ENCODE measurements around the gene KCNN2.
A peak's percentile ranks its signal among the peaks of the same experiment; 100 is the strongest.
"Not testable (repeated sequence)": the region's sequence is repeated elsewhere in the genome, so short reads cannot be mapped to it uniquely, and the experiment has no call there.

Gene KCNN2

DNA sequence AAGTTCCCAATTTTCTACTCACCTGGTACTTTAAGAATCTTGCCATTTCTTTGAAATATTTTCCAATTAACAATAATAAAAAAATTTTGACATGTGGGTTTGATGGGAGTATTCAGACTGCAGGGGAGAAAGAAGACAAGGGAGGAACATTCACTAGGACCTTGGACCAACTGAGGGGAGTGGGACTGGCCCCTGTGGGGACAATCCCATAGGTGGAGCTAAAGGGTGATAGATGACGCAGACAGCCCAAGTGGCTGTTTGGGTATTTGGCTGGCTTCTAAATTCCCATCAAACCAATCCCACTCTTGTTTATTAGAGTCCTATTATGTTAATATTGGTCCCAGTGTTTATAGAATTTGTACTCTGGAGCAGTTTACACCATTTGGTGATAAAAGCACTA is 65.3 kb downstream of the KCNN2 start:
- no peaks in the 10 kb centered on the region for H3K4me1 ChIP-seq (ENCODE audit: insufficient read depth, low read length)
- H3K9me3 ChIP-seq (ENCODE audit: insufficient read depth, low read depth, low read length), result no peaks in the 10 kb centered on the region
- no peaks in the 10 kb centered on the region for H3K36me3 ChIP-seq (ENCODE audit: insufficient read depth, low read depth, low read length)
- H3K9ac ChIP-seq (ENCODE audit: low read depth, low read length), result no peak overlapping the region
- H3K27me3 ChIP-seq (ENCODE audit: insufficient read depth, low read length), result no peaks in the 10 kb centered on the region
- H3K4me3 ChIP-seq (ENCODE audit: low read length), result no peak overlapping the region
- H3K27ac ChIP-seq (ENCODE audit: low read length), result no peak overlapping the region

DNA sequence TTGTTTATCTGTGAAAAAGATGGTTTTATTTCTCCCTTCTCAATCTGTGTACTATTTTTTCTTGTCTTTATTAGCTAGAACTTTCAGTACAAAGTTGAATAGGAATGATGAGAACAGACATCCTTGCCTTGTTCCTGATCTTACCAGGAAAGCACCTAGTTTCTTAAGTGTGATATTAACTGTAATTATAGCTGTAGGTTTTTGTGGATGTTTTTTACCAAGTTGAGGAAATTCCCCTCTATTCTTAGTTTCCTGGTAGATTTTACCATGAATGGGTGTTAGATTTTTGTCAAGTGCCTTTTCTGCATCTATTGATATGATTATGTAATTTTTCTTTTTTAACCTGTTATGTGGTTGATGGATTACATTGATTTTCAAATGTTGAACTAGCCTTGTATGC is 68.7 kb downstream of the KCNN2 start:
- Histone ChIP-seq H3K9ac (ENCODE audit: low read depth, low read length) (no peak overlapping the region), H3K9me3 (ENCODE audit: insufficient read depth, low read depth, low read length) (no peaks in the 10 kb centered on the region), H3K27me3 (ENCODE audit: insufficient read depth, low read length) (no peaks in the 10 kb centered on the region), H3K4me1 (ENCODE audit: insufficient read depth, low read length) (peaks cover 11% of the 10 kb centered on the region; the same call in 1 of the 2 replicates), H3K4me3 (ENCODE audit: low read length) (no peak overlapping the region), H3K27ac (ENCODE audit: low read length) (no peak overlapping the region), H3K36me3 (ENCODE audit: insufficient read depth, low read depth, low read length) (no peaks in the 10 kb centered on the region)

DNA sequence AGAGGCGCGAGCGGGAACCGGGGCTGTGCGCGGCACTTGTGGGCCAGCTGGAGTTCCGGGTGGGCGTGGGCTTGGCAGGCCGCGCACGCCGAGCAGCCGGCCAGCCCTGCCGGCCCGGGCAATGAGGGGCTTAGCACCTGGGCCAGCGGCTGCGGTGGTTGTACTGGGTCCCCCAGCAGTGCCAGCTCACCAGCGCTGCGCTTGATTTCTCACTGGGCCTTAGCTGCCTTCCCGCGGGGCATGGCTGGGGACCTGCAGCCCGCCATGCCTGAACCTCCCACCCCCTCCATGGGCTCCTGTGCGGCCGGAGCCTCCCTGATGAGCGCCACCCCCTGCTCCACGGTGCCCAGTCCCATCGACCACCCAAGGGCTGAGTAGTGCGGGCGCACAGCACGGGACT is 70.8 kb downstream of the KCNN2 start:
- H3K4me1 ChIP-seq (ENCODE audit: insufficient read depth, low read length), result peaks cover 27% of the 10 kb centered on the region; the same call in 1 of the 2 replicates
- H3K9me3 ChIP-seq (ENCODE audit: insufficient read depth, low read depth, low read length), result not testable (repeated sequence)

DNA sequence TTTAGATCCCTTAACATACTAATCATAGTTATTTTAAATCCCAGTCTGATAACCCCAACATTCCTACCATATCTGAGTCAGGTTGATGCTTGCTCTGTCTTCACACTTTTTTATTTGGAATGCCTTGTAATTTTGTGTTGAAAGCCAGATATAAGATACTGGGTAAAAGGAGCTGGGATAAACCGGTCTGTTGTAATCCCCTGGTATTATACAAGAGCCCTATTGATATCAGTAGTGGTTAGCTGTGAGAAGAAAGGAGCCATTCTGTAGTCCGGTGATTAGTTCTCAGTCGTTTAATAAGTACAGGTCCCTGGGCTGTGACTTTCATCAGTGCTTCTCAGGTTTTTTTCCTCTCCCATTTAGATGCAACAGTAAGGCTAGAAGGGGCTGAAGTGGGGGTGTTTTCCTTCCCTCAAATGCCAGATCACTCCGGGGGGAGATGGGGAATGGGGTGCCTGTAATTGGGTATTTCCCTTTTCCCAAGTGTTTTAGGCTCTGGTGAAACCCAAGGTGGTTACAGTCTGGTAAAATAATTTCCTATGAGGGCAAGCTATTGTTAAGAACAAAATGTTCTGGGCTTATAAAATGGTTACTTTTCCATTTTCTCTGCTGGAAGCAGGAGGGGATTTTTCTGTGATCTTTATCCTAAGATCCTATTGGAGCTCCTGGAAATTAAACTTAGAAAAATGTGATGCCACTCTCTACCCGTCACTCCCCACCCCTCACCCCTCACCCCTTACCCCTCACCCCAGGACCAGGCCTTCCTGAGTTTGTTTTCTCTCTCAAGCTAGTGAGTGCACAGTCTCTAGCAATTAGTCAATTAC is 72.7 kb downstream of the KCNN2 start:
- H3K9me3 ChIP-seq (ENCODE audit: insufficient read depth, low read depth, low read length), result no peaks in the 10 kb centered on the region
- H3K4me3 ChIP-seq (ENCODE audit: low read length), result no peak overlapping the region
- H3K9ac ChIP-seq (ENCODE audit: low read depth, low read length), result peak overlapping the region; percentile 33; the same call in 1 of the 2 replicates
- H3K27me3 ChIP-seq (ENCODE audit: insufficient read depth, low read length), result no peaks in the 10 kb centered on the region
- peak overlapping the region; percentile 2 for H3K27ac ChIP-seq (ENCODE audit: low read length)
- peaks cover 40% of the 10 kb centered on the region; the same call in 1 of the 2 replicates for H3K4me1 ChIP-seq (ENCODE audit: insufficient read depth, low read length)
- H3K36me3 ChIP-seq (ENCODE audit: insufficient read depth, low read depth, low read length), result no peaks in the 10 kb centered on the region

More for the DNA sequence above, 70.8 kb downstream of the KCNN2 start:
- not testable (repeated sequence) for H3K27ac ChIP-seq (ENCODE audit: low read length); H3K9ac ChIP-seq (ENCODE audit: low read depth, low read length); H3K36me3 ChIP-seq (ENCODE audit: insufficient read depth, low read depth, low read length); H3K27me3 ChIP-seq (ENCODE audit: insufficient read depth, low read length); H3K4me3 ChIP-seq (ENCODE audit: low read length)

DNA sequence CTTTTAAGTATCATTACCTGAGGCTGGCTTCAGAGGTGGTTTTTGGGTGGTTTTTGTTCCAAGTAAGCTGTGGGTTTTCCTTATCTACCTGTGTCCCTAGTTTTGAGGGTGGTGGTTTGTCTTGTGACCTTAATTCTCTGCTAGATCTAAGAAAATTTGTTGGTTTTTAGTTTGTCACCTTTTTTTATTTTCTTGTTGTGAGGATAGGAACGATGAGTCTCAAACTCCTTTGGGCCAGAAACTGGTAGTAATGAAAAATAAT is 73.3 kb downstream of the KCNN2 start:
- no peak overlapping the region for H3K4me3 ChIP-seq (ENCODE audit: low read length)
- H3K4me1 ChIP-seq (ENCODE audit: insufficient read depth, low read length), result peaks cover 42% of the 10 kb centered on the region; the same call in 1 of the 2 replicates

DNA sequence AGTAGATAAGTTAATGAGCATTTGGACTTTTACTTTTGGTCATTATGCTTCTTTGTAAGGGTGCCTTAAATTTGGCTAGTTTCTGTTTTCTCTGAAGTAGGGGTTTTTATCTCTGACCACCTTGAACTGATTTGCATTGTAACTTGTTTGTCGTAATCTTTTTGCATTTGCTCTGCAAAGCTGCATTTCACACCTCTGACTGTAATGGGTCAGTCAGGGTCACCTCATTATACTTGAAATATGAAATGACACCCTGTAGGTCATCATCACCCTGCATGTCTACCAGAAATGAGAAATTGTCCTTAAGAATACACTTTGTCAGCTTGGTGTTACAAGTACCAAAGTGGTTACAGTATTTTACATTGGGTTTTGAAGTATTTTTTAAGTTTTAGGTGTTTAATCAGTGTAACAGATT is 74.0 kb downstream of the KCNN2 start:
- H3K27me3 ChIP-seq (ENCODE audit: insufficient read depth, low read length), result no peaks in the 10 kb centered on the region
- H3K27ac ChIP-seq (ENCODE audit: low read length), result peak overlapping the region; percentile 69
- H3K36me3 ChIP-seq (ENCODE audit: insufficient read depth, low read depth, low read length), result no peaks in the 10 kb centered on the region
- H3K9ac ChIP-seq (ENCODE audit: low read depth, low read length), result no peak overlapping the region; the same call in 1 of the 2 replicates
- H3K4me1 ChIP-seq (ENCODE audit: insufficient read depth, low read length), result peaks cover 42% of the 10 kb centered on the region; the same call in 1 of the 2 replicates
- H3K4me3 ChIP-seq (ENCODE audit: low read length), result no peak overlapping the region
- H3K9me3 ChIP-seq (ENCODE audit: insufficient read depth, low read depth, low read length), result no peaks in the 10 kb centered on the region

More for the DNA sequence above, 73.3 kb downstream of the KCNN2 start:
- no peak overlapping the region for H3K27ac ChIP-seq (ENCODE audit: low read length)
- H3K36me3 ChIP-seq (ENCODE audit: insufficient read depth, low read depth, low read length), result no peaks in the 10 kb centered on the region
- H3K9me3 ChIP-seq (ENCODE audit: insufficient read depth, low read depth, low read length), result no peaks in the 10 kb centered on the region
- H3K27me3 ChIP-seq (ENCODE audit: insufficient read depth, low read length), result no peaks in the 10 kb centered on the region
- no peak overlapping the region for H3K9ac ChIP-seq (ENCODE audit: low read depth, low read length)

DNA sequence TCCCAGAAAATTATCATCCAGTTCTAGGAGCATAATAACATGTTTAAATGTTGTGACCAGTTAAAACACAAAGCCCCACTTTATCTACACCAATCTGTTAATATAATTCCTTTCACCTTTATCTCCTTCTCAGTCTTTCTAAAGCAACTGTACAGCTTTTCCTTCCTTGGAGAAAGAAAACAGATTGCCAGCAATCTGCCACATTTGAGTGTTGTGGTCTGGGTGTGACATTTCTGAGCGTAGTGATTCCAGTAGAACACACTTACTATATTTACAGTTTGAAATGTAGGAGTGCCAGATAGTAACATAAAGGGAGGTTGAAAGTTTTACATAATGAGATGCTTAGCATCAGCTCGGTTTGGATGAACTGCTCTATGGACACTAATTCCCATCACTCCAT is 76.1 kb downstream of the KCNN2 start:
- H3K9ac ChIP-seq (ENCODE audit: low read depth, low read length), result peak overlapping the region; percentile 0; the same call in 1 of the 2 replicates
- H3K4me1 ChIP-seq (ENCODE audit: insufficient read depth, low read length), result peaks cover 42% of the 10 kb centered on the region; the same call in 1 of the 2 replicates
- no peak overlapping the region for H3K4me3 ChIP-seq (ENCODE audit: low read length)
- H3K27ac ChIP-seq (ENCODE audit: low read length), result no peak overlapping the region
- no peaks in the 10 kb centered on the region for H3K9me3 ChIP-seq (ENCODE audit: insufficient read depth, low read depth, low read length)
- H3K27me3 ChIP-seq (ENCODE audit: insufficient read depth, low read length), result no peaks in the 10 kb centered on the region
- H3K36me3 ChIP-seq (ENCODE audit: insufficient read depth, low read depth, low read length), result no peaks in the 10 kb centered on the region

DNA sequence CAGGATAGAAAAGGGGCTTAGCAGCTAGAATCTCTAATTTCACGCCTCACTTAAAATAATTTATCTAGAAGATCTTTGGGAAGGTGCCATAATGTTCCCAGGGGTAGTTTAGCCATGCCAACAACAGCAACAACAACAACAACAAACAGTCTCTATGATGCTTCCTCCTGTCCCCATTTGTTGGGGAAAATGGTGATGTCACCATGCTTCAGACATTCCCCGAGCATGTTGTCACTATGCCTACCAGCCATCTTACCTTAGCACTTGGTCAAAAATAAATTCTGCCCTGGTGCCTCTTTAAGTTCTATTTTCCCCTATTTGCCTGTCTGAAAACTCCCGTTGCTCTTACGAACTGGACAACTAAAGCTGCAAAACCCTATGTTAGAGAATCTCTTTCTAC is 76.6 kb downstream of the KCNN2 start:
- H3K27me3 ChIP-seq (ENCODE audit: insufficient read depth, low read length), result no peaks in the 10 kb centered on the region
- no peak overlapping the region for H3K27ac ChIP-seq (ENCODE audit: low read length)
- peaks cover 42% of the 10 kb centered on the region; the same call in 1 of the 2 replicates for H3K4me1 ChIP-seq (ENCODE audit: insufficient read depth, low read length)
- no peak overlapping the region for H3K9ac ChIP-seq (ENCODE audit: low read depth, low read length)
- no peaks in the 10 kb centered on the region for H3K36me3 ChIP-seq (ENCODE audit: insufficient read depth, low read depth, low read length)
- no peaks in the 10 kb centered on the region for H3K9me3 ChIP-seq (ENCODE audit: insufficient read depth, low read depth, low read length)
- H3K4me3 ChIP-seq (ENCODE audit: low read length), result no peak overlapping the region

DNA sequence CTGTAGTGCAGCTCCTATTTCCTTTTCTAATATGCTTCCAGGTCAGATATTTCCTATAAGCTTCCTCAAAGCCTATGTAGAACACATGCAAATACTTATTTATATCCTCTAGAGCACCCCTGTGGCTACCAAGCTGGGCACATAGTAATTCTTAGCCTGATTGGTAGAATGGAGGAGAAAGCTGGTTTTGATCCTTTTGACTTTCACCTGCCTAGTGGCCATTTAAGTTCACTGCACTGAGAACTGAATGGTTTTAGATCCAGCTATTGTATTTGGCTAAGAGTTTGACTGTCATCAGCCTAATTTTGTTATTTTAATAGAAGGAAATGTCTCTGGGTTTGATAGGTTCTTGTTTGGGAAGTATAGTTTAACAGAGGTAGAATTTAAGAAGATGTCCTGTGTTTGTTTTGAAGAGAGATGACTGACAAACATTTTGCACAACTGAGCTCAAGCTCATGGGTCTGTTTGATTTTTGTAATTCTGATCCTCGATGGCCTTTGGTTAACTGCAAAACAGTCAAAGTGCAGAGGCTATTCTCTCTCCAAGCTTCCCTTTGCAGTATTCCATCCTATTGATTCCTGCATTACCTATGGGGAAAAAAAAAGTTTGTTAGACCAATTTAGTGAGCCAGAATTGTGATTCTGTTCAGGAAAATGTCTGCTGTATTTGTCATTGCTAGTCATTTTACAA is 85.4 kb downstream of the KCNN2 start:
- Histone ChIP-seq H3K27ac (ENCODE audit: low read length) (no peak overlapping the region), H3K36me3 (ENCODE audit: insufficient read depth, low read depth, low read length) (no peaks in the 10 kb centered on the region), H3K9ac (ENCODE audit: low read depth, low read length) (no peak overlapping the region), H3K4me3 (ENCODE audit: low read length) (no peak overlapping the region), H3K27me3 (ENCODE audit: insufficient read depth, low read length) (no peaks in the 10 kb centered on the region), H3K9me3 (ENCODE audit: insufficient read depth, low read depth, low read length) (no peaks in the 10 kb centered on the region), H3K4me1 (ENCODE audit: insufficient read depth, low read length) (peaks cover 27% of the 10 kb centered on the region)

DNA sequence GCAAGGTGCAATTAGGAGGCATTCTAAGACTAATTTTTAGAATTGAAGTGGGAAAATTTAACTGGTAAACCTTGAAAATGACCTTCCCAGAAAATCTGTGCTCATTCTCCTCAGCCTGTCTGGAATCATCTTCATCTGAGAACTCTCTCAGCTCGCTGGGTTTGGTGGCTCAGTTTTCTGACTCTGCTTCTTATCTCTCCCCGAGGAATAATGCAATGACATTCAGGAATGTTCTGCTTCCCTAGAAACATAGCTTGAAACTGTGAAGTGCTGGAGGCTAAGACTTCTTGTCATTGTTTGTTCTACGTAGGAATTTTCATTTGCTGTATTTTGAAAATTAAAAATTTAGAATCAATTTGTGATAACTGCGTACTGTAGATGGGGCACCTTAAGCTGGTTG is 86.6 kb downstream of the KCNN2 start:
- Histone ChIP-seq H3K27me3 (ENCODE audit: insufficient read depth, low read length) (no peaks in the 10 kb centered on the region), H3K9ac (ENCODE audit: low read depth, low read length) (no peak overlapping the region), H3K4me1 (ENCODE audit: insufficient read depth, low read length) (peaks cover 29% of the 10 kb centered on the region), H3K27ac (ENCODE audit: low read length) (peak overlapping the region; percentile 45), H3K36me3 (ENCODE audit: insufficient read depth, low read depth, low read length) (no peaks in the 10 kb centered on the region), H3K4me3 (ENCODE audit: low read length) (no peak overlapping the region), H3K9me3 (ENCODE audit: insufficient read depth, low read depth, low read length) (no peaks in the 10 kb centered on the region)

DNA sequence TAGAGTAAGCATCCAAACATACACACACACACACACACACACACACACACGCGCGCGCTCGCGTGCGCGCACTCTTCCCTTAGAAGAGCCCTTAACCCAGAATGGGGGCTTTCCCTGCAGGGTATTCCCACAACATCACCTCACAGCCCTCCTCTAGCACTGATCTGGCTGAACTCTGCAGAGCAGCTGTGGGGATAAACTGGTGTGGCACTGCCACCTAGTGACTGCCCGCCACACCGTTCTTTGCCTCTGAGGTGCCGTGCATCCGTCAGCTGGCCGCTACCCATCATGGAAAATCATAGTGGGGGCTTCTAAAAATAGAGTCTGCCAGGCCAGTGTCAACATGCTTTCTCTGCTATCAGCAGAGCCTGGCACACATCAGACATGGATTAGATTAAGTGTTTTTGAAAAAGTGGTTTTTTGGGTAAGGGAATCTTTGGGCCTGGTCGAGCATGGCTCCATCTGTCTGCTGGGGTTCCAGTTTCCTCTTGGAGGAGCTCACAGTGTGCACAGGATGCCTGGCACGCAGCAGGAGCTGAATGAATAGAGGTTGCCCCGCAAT is 88.1 kb downstream of the KCNN2 start:
- Histone ChIP-seq H3K36me3 (ENCODE audit: insufficient read depth, low read depth, low read length) (no peaks in the 10 kb centered on the region), H3K4me3 (ENCODE audit: low read length) (no peak overlapping the region; the same call in 1 of the 2 replicates), H3K4me1 (ENCODE audit: insufficient read depth, low read length) (peaks cover 29% of the 10 kb centered on the region), H3K9me3 (ENCODE audit: insufficient read depth, low read depth, low read length) (no peaks in the 10 kb centered on the region), H3K9ac (ENCODE audit: low read depth, low read length) (no peak overlapping the region), H3K27ac (ENCODE audit: low read length) (no peak overlapping the region), H3K27me3 (ENCODE audit: insufficient read depth, low read length) (no peaks in the 10 kb centered on the region)

DNA sequence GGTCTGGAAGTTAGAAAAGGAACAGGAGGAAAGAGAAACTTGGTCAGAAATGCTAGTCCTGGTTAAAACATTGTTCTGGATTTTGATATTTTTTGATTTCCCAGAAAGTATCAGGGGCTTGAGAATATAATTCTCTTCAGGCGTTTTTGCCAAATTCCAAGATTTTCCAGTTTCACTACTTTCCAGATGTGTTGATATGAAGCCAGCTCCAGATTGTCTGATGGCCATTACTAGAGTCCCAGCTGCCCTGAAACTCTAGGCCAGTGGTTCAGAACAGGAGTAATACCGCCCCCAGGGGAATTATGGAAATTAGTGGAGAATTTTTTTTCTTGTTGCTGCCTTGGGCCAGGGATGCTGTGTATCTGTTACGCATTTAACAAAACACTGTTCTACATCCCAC is 88.6 kb downstream of the KCNN2 start:
- H3K36me3 ChIP-seq (ENCODE audit: insufficient read depth, low read depth, low read length), result no peaks in the 10 kb centered on the region
- no peak overlapping the region for H3K9ac ChIP-seq (ENCODE audit: low read depth, low read length)
- no peak overlapping the region for H3K27ac ChIP-seq (ENCODE audit: low read length)
- H3K27me3 ChIP-seq (ENCODE audit: insufficient read depth, low read length), result no peaks in the 10 kb centered on the region
- peaks cover 29% of the 10 kb centered on the region for H3K4me1 ChIP-seq (ENCODE audit: insufficient read depth, low read length)
- no peaks in the 10 kb centered on the region for H3K9me3 ChIP-seq (ENCODE audit: insufficient read depth, low read depth, low read length)
- no peak overlapping the region for H3K4me3 ChIP-seq (ENCODE audit: low read length)

All from iPS-20b (cell line).